ENCODE results near the gene USF2.
"Not testable (repeated sequence)": the region's sequence is repeated elsewhere in the genome, so short reads cannot be mapped to it uniquely, and the experiment has no call there.

USF2 gene

DNA sequence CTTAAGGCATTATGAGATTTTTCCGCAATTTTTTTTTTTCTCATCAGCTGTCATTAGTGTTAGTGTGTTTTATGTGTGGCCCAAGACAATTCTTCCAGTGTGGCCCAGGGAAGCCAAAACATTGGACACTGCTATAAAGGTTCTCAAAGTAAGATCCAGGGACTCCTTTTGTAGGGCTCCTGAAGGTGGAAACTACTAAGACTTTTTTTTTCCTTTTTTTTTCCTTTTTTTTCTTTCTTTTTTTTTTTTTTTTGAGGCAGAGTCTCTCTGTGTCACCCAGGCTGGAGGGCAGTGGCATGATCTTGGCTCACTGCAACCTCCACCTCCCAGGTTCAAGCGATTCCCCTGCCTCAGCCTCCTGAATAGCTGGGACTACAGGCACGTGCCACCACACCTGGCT lies 16.7 kb downstream of the USF2 start:
- not testable (repeated sequence) for DNase-seq

DNA sequence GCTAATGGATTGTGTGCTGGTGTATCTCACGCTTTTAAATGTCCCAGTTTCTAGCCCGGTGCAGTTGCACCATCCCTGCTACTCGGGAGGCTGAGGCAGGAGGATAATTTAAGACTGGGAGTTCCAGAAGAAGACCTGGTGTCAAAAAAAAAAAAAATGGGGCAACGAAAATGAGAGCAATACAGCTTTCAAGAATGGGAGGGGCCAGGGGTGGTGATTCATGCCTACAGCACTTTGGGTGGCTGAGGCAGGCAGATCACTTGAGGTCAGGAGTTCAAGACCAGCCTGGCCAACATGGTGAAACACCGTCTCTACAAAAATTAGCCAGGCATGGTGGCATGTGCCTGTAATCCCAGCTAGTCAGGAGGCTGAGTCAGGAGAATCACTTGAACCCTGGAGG lies 17.3 kb downstream of the USF2 start:
- DNase-seq, result not testable (repeated sequence)

DNA sequence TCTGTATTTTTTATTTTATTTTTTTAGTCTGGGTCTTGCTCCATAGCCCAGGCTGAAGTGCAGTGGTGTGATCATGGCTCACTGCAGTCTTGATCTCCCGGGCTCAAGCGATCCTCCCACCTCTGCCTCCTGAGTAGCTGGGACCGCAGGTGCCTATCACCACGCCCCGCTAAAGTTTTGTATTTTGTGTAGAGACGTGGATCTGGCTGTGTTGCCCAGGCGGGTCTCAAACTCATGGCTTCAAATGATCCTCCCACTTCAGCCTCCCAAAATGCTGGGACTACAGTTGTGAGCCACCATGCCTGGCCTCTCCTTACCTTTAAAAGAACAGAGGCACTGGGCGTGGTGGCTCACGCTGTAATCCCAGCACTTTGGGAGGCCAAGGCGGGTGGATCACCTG lies 19.0 kb downstream of the USF2 start:
- no peak for DNase-seq

DNA sequence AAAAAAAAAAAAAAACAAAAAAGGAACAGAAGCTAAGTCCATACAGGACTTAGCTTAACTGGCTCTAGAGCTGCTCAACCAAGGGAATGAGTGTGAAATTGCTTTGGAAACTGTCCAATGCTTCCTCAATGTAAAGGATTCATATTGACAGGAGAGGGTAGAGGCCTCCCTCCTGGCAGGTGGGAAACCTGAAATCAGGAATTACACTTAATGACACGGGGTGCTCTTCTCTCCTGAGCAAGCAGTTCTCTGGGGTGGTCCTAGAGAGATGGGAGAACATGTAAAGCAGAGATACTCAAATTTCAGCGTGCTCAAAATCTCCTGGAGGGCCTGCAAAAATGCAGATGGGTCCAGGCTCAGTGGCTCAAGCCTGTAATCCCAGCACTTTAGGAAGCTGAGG lies 19.6 kb downstream of the USF2 start:
- no peak for DNase-seq

DNA sequence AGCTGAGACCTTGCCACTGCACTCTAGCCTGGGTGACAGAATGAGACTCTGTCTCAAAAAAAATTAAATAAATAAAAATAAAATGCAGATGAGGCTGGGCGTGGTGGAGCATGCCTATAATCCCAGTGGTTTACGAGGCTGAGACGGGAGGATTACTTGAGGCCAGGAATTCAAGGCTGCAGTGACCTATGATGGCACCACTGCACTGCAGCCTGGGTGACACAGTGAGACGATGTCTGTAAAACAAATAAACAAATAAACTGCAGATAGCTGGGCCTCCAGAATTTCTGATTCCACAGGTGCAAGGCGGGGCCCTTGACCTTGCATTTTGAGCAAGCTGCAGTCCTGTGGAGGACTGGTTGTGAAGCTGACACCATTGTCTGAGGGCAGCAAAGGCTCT lies 20.1 kb downstream of the USF2 start:
- no peak for DNase-seq

DNA sequence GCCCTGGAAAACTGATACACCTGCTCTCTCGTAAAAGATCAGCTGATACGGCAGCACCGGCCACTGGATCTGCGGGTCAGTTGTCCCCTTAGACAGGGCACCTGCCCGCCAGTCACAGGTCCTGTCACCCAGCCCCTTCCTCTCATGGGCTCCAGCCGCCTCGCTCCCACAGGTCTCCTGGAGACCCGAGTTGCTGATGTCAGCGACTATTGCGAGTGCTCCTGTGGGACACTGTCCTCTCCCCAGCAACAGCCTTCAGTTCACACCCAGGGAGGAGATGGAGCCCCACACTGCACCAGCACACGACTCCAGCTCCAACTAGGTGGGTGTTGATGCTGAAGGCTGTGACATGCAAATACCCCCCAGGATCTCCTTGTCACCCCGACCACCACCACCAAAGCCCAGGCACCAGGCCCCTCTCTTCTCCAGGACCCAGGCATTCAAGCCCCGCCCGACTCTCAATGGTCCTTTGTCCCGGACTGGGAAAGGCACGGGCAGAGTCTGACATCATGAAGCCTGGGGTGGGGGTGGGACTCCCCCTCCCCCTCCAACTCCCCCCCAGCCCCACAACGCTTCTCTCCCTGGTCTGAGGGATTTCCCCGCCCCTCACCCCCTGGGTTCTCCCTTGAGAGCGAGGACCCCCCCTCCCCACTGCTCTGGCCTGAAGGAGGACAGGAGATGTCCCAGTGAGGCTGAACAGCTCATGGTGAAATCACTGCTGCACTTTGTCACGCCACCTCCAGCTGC lies 21.8 kb downstream of the USF2 start:
- peak in 11 of 14 donors; percentile 36 to 84 (median 69) for DNase-seq

DNA sequence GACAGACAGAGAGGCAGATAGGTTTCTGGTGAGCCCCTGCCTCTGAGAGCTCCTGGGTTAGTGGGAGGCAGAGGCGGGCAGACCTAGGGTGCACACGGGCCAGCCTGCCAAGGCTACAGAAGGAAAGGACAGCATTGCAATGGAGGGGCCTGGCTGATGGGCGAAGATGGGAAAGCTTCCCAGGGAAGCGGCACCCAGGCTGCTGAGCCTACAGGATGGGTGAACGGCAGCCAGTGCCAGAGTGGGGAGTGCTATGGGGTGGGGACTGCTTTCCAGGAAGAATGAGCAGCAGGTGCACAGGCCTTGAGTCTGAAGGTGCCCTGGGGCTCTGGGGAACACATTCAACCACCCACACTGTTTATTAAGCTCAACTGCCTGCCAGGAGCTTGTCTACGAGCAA lies 22.5 kb downstream of the USF2 start:
- DNase-seq, result peak in 6 of 14 donors; percentile 51 to 73 (median 62)

DNA sequence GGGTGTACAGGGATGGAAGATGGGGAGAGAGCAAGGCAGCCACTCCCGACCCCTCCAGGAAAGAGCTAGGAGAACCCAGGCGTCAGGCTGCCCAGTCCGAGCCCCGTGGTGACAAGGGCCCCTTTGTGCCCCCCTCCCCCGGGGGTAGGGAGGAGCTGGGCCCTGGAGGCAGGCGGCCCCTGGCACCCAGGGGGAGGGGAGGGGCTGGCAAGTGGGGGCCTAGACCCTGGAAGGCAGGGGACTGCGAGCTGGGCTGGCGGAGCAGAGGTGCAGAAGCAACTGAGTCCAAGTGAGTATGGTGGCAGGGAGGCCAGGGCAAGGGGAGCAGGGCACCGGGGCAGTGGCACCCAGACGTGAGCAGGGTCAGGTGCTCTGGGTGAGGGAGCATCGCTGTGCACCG lies 23.2 kb downstream of the USF2 start, which contains the start of gene MAG:
Gene MAG (plus strand): TSS at position 246 of the 400 bp plus-strand sequence. CDS start 3,248 bp downstream, outside the sequence.
- DNase-seq, result peak in 13 of 14 donors; percentile 10 to 92 (median 75)

DNA sequence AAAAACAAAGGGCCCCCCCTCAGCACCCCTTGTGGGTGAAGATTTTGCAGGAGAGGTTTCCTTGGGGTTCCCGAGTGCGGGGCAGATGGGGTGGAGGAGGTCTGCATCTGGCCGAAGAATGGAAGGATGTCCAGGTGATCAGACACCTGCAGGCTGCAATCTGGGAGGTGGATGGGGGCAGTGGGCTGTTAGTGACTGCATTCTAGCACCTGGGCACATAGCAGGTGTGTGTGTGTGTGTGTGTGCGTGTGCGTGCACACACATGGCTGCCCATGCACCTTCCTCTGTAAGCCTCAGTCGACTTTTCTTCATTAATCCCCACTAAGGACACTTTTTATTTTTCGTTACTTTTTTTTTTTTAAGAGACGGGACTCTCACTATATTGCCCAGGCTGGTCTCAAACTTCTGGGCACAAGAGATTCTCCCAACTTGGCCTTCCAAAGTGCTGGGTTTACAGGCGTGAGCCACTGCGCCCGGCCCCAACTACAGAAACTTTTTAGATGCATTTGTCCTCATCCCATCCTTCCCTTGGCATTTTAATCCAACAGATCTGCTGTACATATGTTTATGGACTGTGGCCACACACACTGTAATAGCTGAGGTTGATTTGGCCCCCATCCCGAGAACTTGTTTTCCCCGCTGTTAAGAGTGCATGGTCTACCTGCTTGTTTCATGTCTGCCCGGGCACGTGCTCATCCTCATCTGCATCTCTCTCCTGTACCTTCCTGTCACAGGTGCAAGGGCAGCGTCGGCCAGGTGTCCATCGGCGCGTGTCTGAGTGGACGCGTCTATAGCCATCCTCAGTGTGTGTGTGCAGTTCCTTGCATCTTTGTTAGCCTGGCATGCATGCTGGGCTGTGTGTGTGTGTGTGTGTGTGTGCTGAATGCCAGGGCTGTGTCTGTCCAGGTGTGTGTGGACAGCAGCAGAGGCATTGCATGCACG lies 23.9 kb downstream of the USF2 start:
- no peak for DNase-seq

DNA sequence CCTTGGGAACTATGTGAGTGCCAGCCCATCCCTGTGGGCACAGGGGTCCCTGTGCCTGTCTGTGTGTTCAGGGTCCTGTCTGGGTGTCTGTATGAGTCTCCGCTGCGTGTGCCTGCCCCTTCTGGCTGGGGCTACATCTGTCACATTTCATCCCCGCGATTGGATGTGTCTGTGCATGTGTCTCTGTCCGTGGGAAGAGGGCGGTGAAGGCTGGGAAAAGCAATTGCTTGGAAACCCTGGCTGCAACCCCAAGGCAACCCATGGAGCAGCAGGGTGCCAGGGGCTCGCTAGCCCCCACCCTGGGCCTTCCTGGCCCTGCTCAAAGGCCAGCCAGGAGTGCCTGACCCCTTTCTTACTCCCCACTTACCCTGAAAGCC lies 24.6 kb downstream of the USF2 start:
- peak in 7 of 14 donors; percentile 25 to 82 (median 38) for DNase-seq

DNA sequence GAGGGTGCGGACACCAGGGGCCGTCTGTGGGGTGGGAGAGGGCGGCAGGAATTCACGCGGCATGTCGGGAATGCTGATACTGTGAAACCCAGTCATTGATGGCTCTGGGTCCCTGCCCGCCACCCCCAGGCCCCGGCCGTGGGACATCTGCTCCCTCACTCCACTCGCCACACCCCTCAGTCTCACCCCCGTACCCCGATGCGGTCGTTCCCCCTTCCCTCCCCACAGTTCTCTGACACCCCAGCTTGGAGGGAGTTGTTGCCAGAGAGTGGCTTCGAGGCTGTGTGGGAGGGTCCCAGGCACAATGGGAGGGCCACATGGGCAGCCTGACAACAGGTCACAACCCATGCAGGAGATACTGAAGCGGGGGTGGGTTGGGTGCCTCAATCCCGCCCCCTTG lies 25.0 kb downstream of the USF2 start:
- peak in 1 of 14 donors; percentile 62 for DNase-seq

DNA sequence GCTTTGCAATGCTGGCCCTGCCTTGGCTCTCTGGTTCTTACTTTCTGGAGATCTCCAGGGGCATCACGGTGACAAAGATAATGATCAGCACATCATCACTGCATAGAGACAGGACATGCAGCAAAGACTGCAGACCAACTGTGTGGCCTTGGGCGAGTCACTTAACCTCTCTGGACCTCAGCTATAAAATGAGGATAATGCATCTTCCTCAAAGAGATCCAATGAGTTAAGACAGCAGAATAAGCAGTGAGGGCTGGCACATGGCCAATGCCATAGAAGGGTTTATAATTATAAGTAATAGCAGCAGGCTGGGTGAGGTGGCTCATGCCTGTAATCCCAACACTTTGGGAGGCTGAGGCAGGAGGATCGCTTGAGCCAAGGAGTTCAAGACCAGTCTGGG lies 25.6 kb downstream of the USF2 start:
- no peak for DNase-seq

DNA sequence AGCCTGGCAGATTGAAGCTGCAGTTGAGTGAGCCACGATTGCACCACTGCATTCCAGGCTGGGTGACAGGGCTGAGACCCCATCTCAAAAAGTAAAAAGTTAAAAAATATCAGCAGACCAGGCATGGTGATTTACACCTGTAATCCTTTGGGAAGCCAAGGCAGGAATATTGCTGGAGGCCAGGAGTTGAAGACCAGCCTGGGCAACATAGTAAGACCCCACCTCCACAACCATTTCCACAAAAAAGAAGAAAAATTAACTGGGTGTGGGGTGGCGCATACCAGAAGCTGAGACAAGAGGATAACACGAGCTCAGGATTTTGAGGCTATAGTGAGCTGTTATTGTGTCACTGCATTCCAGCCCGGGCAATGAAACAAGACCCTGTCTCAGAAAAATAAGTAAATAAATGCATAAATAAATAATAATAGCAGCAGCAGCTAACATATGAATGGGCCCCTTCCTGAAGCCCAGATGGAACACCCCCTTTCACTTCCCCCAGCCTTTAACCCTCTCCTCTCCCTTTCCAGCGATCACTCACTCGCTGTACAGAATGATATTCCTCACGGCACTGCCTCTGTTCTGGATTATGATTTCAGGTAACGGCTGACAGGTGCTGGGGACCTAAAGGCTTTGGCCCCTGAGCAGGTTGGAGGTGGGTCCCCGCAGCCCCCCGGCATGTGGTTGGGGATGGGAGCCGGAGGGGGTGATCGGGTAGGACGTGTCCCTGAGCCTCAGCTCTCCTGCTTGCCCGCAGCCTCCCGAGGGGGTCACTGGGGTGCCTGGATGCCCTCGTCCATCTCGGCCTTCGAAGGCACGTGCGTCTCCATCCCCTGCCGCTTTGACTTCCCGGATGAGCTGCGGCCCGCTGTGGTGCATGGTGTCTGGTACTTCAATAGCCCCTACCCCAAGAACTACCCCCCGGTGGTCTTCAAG lies 26.4 kb downstream of the USF2 start:
- no peak for DNase-seq

DNA sequence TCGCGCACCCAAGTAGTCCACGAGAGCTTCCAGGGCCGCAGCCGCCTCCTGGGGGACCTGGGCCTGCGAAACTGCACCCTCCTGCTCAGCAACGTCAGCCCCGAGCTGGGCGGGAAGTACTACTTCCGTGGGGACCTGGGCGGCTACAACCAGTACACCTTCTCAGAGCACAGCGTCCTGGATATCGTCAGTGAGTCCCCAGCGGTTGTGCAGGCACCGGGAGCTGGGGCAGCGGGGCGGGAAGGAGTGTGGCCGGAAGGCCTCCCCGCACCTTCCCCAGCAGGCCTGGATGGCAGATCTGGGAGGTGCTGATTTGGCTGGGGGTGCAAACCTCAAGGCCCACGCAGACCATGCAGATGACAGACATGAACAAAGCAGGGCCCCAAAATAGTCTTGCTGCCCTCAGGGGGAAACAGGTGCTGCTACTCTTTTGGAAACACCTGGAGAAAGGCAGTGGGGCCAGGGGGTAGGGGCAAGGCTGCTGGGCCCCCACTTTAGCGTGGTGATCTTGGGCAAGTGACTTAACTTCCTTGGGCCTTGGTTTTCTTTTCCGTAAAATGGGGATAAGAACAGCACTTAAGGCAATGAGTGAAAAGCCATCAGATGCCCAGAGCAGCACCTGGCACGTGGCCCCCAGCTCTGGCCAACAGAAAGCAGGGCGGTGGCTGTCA lies 27.2 kb downstream of the USF2 start:
- no peak for DNase-seq

DNA sequence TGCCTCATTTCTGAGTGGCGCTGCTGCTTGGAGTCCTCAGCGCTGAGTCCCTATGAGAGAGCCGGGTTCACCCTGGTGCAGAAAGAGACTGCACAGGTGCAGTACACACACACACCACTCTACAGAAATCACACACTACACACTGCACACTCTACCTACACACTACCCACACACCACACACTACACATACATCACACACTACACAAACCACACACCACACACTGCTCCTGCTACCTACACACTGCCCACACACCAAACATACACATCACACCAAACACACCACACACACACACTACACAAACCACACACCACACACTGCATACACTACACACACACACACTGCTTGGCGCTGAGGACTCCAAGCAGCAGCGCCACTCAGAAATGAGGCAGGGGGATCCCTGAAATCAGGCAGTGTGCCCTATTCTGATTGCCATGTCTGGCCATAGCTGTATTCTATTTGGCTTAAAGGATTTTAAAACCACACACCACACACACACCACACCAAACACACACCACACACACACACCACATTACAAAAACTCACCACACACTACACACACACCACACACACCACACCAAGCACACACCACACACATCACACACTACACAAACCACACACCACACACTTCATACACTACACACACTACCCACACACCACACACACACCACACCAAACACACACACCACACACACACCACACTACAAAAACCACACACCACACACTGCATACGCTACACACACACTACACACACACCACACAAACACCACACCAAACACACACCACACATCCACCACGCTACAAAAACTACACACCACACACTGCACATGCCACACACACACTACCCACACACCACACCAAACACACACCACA lies 28.1 kb downstream of the USF2 start:
- DNase-seq, result no peak

DNA sequence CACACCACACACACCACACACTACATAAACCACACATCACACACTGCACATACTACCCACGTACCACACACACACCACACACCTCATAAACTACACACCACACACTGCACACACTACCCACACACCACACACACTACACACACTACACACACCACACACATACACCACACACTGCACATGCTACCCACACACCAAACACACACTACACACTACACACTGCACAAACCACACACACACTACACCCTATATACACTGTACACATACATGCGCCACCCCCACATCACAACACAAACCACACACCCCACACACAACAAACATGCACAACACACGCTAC lies 28.7 kb downstream of the USF2 start:
- no peak for DNase-seq

DNA sequence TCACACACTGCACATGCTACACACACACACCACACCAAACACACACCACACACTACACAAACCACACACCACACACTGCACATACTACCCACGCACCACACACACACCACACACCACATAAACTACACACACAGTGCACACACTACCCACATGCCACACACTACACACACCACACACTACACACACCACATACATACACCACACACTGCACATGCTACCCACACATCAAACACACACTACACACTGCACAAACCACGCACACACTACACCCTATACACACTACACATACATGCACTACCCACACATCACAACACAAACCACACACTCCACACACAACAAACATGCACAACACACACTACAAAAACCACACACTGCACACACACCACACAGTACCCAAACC lies 29.2 kb downstream of the USF2 start:
- no peak for DNase-seq

DNA sequence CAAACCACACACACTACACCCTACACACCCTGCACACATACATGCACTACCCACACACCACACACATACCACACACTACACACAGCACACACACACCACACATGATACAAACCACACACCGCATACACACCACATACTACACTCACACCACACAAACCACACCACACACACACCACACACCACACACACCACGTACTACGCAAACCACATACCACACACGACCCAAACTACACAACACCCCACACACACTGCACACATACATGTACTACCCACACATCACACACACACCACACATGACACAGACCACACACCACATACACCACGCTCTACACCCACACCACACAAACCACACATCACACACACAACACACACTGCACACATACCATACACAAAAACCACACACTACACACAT lies 29.8 kb downstream of the USF2 start:
- no peak for DNase-seq

DNA sequence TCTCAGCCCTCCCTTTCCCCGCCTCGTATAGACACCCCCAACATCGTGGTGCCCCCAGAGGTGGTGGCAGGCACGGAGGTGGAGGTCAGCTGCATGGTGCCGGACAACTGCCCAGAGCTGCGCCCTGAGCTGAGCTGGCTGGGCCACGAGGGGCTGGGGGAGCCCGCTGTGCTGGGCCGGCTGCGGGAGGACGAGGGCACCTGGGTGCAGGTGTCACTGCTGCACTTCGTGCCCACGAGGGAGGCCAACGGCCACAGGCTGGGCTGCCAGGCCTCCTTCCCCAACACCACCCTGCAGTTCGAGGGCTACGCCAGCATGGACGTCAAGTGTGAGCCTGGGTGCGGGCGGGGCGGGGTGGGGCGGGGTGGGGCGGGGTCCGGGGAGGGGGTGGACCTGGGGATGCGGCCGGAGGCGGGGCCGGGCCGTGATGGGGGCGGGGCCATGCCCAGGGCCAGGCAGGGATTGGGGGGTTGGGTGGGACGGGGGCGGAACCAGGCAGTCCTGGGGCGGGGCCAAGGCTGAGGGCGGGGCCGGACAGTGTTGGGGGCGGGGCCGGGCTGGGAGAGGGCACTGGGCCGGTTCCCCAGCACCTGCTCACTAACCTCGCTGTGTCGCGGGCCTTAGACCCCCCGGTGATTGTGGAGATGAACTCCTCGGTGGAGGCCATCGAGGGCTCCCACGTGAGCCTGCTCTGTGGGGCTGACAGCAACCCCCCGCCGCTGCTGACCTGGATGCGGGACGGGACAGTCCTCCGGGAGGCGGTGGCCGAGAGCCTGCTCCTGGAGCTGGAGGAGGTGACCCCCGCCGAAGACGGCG lies 31.0 kb downstream of the USF2 start:
- peak in 11 of 14 donors; percentile 21 to 76 (median 28) for DNase-seq

DNA sequence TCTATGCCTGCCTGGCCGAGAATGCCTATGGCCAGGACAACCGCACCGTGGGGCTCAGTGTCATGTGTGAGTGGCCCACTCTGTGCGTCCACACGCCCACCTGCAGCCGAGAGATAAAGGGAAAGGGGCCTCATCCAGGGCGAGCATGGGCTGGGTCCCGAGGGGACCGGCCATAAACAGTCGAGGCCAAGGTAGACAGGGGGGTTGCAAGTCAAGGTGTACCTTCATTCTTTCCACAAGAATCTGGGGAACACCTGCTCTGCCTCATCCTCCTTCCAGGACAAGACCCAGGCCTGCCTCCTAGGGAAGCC lies 31.5 kb downstream of the USF2 start:
- DNase-seq, result no peak
